Measurements from ENCODE around the gene INPP4B. TPM values are rescaled to one million over a fixed set of nuclear protein-coding genes. Genes with fewer than 3 reads are reported as not detected.

INPP4B gene
- total RNA-seq, 1 experiment from 2014 or later, result not detected

GRCh38 chr4:142168181-142168580, 677.9 kb downstream of the INPP4B start:
- H3K79me2 ChIP-seq (ENCODE audit: low read length), result no peaks in the 10 kb centered on the region
- H3K36me3 ChIP-seq (ENCODE audit: insufficient read depth, low read length), result no peaks in the 10 kb centered on the region
- no peaks in the 10 kb centered on the region for H3K4me1 ChIP-seq (ENCODE audit: low read length)
- no peaks in the 10 kb centered on the region for H3K27me3 ChIP-seq (ENCODE audit: low read length)
- no peak overlapping the region for H3K4me2 ChIP-seq (ENCODE audit: low read depth, low read length, poor library complexity, severe bottlenecking)
- no peak overlapping the region for H3K4me3 ChIP-seq (ENCODE audit: low read length)
- H3K9me2 ChIP-seq (replicated peaks; ENCODE audit: insufficient read depth, low read length), result 0 out of 2 replicates have a peak, but pooled peaks cover 4% of the 10 kb centered on the region
- no peak for DNase-seq
- H3K9me3 ChIP-seq (ENCODE audit: low read length), result no peaks in the 10 kb centered on the region
- H4K20me1 ChIP-seq (ENCODE audit: insufficient read depth, low read depth, low read length), result no peaks in the 10 kb centered on the region
- H3K9ac ChIP-seq (ENCODE audit: low read length), result no peak overlapping the region
- no peak overlapping the region for H3K27ac ChIP-seq (ENCODE audit: low read length)
- no peak overlapping the region for H2AFZ ChIP-seq (ENCODE audit: low read length)

DNA sequence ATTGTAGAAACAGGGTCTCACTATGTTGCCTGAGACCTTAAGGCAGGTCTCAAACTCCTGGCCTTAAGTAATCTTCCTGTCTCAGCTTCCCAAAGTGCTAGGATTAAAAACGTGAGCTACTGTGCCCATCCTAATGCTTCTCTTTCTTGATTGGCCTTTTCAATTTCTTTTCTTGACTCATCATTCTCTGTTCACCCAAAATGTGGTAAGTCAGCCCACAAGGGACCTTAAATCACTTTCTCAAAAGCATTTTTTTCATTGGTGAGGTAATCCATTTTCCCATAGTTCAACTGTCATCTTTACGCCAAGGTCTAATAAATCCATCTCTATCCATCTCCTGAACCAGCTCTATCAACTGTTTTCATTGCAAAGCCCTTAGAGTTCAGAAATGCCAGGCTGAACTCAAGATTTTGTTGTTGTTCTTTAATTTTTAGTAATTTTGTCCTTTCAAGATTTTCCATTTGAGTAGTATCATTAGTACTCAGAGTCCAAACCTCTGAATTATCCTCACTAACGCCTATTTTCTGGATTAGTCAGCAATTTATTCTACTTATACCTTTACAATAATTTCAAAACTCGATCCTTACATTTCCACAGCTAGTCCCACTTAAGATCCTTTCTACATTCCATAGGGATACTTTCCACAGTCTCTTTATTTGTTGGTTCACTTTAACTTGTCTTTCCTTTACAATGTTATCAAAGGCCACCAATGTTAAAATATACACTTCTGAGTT, 681.2 kb downstream of the INPP4B start:
- no peak overlapping the region for H2AFZ ChIP-seq (ENCODE audit: low read length)
- no peak for DNase-seq
- H3K9me3 ChIP-seq (ENCODE audit: low read length), result no peaks in the 10 kb centered on the region
- H3K27ac ChIP-seq (ENCODE audit: low read length), result no peak overlapping the region
- no peaks in the 10 kb centered on the region for H3K36me3 ChIP-seq (ENCODE audit: insufficient read depth, low read length)
- no peak overlapping the region for H3K9ac ChIP-seq (ENCODE audit: low read length)
- no peak overlapping the region for H3K4me2 ChIP-seq (ENCODE audit: low read depth, low read length, poor library complexity, severe bottlenecking)
- no peaks in the 10 kb centered on the region for H3K27me3 ChIP-seq (ENCODE audit: low read length)
- no peaks in the 10 kb centered on the region for H4K20me1 ChIP-seq (ENCODE audit: insufficient read depth, low read depth, low read length)
- peaks cover 4% of the 10 kb centered on the region; the same call in 1 of the 2 replicates for H3K9me2 ChIP-seq (replicated peaks; ENCODE audit: insufficient read depth, low read length)
- H3K4me3 ChIP-seq (ENCODE audit: low read length), result no peak overlapping the region
- H3K4me1 ChIP-seq (ENCODE audit: low read length), result no peaks in the 10 kb centered on the region
- no peaks in the 10 kb centered on the region for H3K79me2 ChIP-seq (ENCODE audit: low read length)

DNA sequence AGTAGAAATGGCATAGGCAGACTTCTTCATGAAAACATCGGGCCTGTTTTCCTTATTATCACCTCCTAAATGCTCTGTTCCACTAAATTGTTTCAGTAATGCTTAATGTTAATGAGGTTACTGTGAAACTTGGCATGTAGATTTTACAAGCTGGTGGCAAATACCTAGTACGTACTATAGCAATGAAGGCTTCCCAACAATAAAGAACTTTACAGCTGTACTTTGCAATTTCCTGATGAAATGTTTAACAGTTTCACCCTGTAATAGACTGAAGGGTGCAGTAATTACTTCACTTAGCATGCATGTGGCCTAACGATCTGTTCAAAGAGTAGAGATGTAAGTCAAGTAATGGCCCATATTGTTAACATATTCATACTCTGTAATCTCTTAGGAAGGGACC, 685.0 kb downstream of the INPP4B start:
- H3K36me3 ChIP-seq (ENCODE audit: insufficient read depth, low read length), result no peaks in the 10 kb centered on the region
- no peaks in the 10 kb centered on the region for H4K20me1 ChIP-seq (ENCODE audit: insufficient read depth, low read depth, low read length)
- no peak overlapping the region for H3K9ac ChIP-seq (ENCODE audit: low read length)
- no peaks in the 10 kb centered on the region for H3K4me1 ChIP-seq (ENCODE audit: low read length)
- no peak for DNase-seq
- peaks cover 4% of the 10 kb centered on the region; the same call in 1 of the 2 replicates for H3K9me2 ChIP-seq (replicated peaks; ENCODE audit: insufficient read depth, low read length)
- no peak overlapping the region for H3K4me3 ChIP-seq (ENCODE audit: low read length)
- no peak overlapping the region for H3K4me2 ChIP-seq (ENCODE audit: low read depth, low read length, poor library complexity, severe bottlenecking)
- H3K79me2 ChIP-seq (ENCODE audit: low read length), result no peaks in the 10 kb centered on the region
- no peak overlapping the region for H3K27ac ChIP-seq (ENCODE audit: low read length)
- no peaks in the 10 kb centered on the region for H3K27me3 ChIP-seq (ENCODE audit: low read length)
- no peaks in the 10 kb centered on the region for H3K9me3 ChIP-seq (ENCODE audit: low read length)
- no peak overlapping the region for H2AFZ ChIP-seq (ENCODE audit: low read length)

- Histone ChIP-seq H2AFZ (ENCODE audit: low read length) (no peak overlapping the region), H3K9me3 (ENCODE audit: low read length) (no peaks in the 10 kb centered on the region), H3K79me2 (ENCODE audit: low read length) (no peaks in the 10 kb centered on the region), H3K4me1 (ENCODE audit: low read length) (no peaks in the 10 kb centered on the region), H3K27ac (ENCODE audit: low read length) (no peak overlapping the region), H4K20me1 (ENCODE audit: insufficient read depth, low read depth, low read length) (no peaks in the 10 kb centered on the region), H3K9ac (ENCODE audit: low read length) (no peak overlapping the region), H3K4me3 (ENCODE audit: low read length) (no peak overlapping the region), H3K9me2 (replicated peaks; ENCODE audit: insufficient read depth, low read length) (peaks cover 4% of the 10 kb centered on the region; the same call in 1 of the 2 replicates), H3K27me3 (ENCODE audit: low read length) (no peaks in the 10 kb centered on the region), H3K4me2 (ENCODE audit: low read depth, low read length, poor library complexity, severe bottlenecking) (no peak overlapping the region), H3K36me3 (ENCODE audit: insufficient read depth, low read length) (no peaks in the 10 kb centered on the region)
- no peak for DNase-seq
Observed at GRCh38 chr4:142160509-142160908, 685.6 kb downstream of the INPP4B start.

DNA sequence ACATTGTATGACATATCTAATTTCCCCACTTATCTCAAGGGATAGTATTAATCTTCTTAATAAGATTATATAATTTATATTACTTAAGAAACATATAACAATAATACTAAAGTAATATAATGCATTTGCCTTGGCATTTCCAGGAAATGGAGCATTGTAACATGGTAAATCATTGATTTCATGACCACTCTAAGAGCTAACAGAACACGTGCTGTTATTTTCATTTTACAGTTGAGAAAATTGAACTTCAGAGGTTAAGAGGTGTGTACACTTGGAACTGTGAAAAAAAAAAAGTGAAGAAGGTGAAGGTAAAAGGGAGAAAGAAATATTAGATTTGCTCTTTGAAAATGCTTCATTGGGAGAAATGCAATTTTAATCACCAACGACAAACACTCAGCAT, 687.1 kb downstream of the INPP4B start:
- DNase-seq, result no peak
- Histone ChIP-seq H3K4me3 (ENCODE audit: low read length) (no peak overlapping the region), H3K9me3 (ENCODE audit: low read length) (no peaks in the 10 kb centered on the region), H3K36me3 (ENCODE audit: insufficient read depth, low read length) (no peaks in the 10 kb centered on the region), H3K27ac (ENCODE audit: low read length) (no peak overlapping the region), H2AFZ (ENCODE audit: low read length) (no peak overlapping the region), H4K20me1 (ENCODE audit: insufficient read depth, low read depth, low read length) (no peaks in the 10 kb centered on the region), H3K4me1 (ENCODE audit: low read length) (no peaks in the 10 kb centered on the region), H3K9ac (ENCODE audit: low read length) (no peak overlapping the region), H3K79me2 (ENCODE audit: low read length) (no peaks in the 10 kb centered on the region), H3K4me2 (ENCODE audit: low read depth, low read length, poor library complexity, severe bottlenecking) (no peak overlapping the region), H3K9me2 (replicated peaks; ENCODE audit: insufficient read depth, low read length) (peaks cover 3% of the 10 kb centered on the region; the same call in 1 of the 2 replicates), H3K27me3 (ENCODE audit: low read length) (no peaks in the 10 kb centered on the region)

GRCh38 chr4:142156256-142156655, 689.8 kb downstream of the INPP4B start:
- Histone ChIP-seq H3K9me2 (replicated peaks; ENCODE audit: insufficient read depth, low read length) (no peaks in the 10 kb centered on the region), H3K4me2 (ENCODE audit: low read depth, low read length, poor library complexity, severe bottlenecking) (no peak overlapping the region), H3K36me3 (ENCODE audit: insufficient read depth, low read length) (no peaks in the 10 kb centered on the region), H3K4me3 (ENCODE audit: low read length) (no peak overlapping the region), H3K79me2 (ENCODE audit: low read length) (no peaks in the 10 kb centered on the region), H3K9me3 (ENCODE audit: low read length) (no peaks in the 10 kb centered on the region; the same call in 1 of the 2 replicates), H3K4me1 (ENCODE audit: low read length) (no peaks in the 10 kb centered on the region), H3K27ac (ENCODE audit: low read length) (no peak overlapping the region), H3K27me3 (ENCODE audit: low read length) (no peaks in the 10 kb centered on the region), H2AFZ (ENCODE audit: low read length) (no peak overlapping the region), H3K9ac (ENCODE audit: low read length) (no peak overlapping the region), H4K20me1 (ENCODE audit: insufficient read depth, low read depth, low read length) (no peaks in the 10 kb centered on the region)
- DNase-seq, result no peak

GRCh38 chr4:142155347-142155746, 690.8 kb downstream of the INPP4B start:
- Histone ChIP-seq H3K9me3 (ENCODE audit: low read length) (no peaks in the 10 kb centered on the region; the same call in 1 of the 2 replicates), H3K9ac (ENCODE audit: low read length) (no peak overlapping the region), H3K36me3 (ENCODE audit: insufficient read depth, low read length) (no peaks in the 10 kb centered on the region), H3K27me3 (ENCODE audit: low read length) (no peaks in the 10 kb centered on the region), H2AFZ (ENCODE audit: low read length) (no peak overlapping the region), H3K9me2 (replicated peaks; ENCODE audit: insufficient read depth, low read length) (no peaks in the 10 kb centered on the region), H4K20me1 (ENCODE audit: insufficient read depth, low read depth, low read length) (no peaks in the 10 kb centered on the region), H3K4me2 (ENCODE audit: low read depth, low read length, poor library complexity, severe bottlenecking) (no peak overlapping the region), H3K4me3 (ENCODE audit: low read length) (no peak overlapping the region), H3K27ac (ENCODE audit: low read length) (no peak overlapping the region), H3K79me2 (ENCODE audit: low read length) (no peaks in the 10 kb centered on the region), H3K4me1 (ENCODE audit: low read length) (no peaks in the 10 kb centered on the region)
- DNase-seq, result no peak

- no peaks in the 10 kb centered on the region for H3K36me3 ChIP-seq (ENCODE audit: insufficient read depth, low read length)
- no peak overlapping the region for H3K4me3 ChIP-seq (ENCODE audit: low read length)
- no peak overlapping the region for H3K27ac ChIP-seq (ENCODE audit: low read length)
- no peak overlapping the region for H3K4me2 ChIP-seq (ENCODE audit: low read depth, low read length, poor library complexity, severe bottlenecking)
- DNase-seq, result no peak
- H3K9ac ChIP-seq (ENCODE audit: low read length), result no peak overlapping the region
- H3K9me3 ChIP-seq (ENCODE audit: low read length), result no peaks in the 10 kb centered on the region; the same call in 1 of the 2 replicates
- no peaks in the 10 kb centered on the region for H3K27me3 ChIP-seq (ENCODE audit: low read length)
- no peaks in the 10 kb centered on the region for H3K9me2 ChIP-seq (replicated peaks; ENCODE audit: insufficient read depth, low read length)
- no peak overlapping the region for H2AFZ ChIP-seq (ENCODE audit: low read length)
- H4K20me1 ChIP-seq (ENCODE audit: insufficient read depth, low read depth, low read length), result no peaks in the 10 kb centered on the region
- H3K4me1 ChIP-seq (ENCODE audit: low read length), result no peaks in the 10 kb centered on the region
- H3K79me2 ChIP-seq (ENCODE audit: low read length), result no peaks in the 10 kb centered on the region
Observed at GRCh38 chr4:142150483-142150882, 695.6 kb downstream of the INPP4B start.
